Brain pericyte (primary cell): Measurements from ENCODE around the gene PICK1.

Source experiments
- DNase-seq: peaks from one replicate; pipeline ENCODE4 v3.0.0-alpha.2; 2012; ENCODE audit warnings: low read depth, low spot score

The PICK1 gene

GRCh38 chr22:38087855-38088254 is 30.7 kb downstream of the PICK1 start:
- DNase-seq = no peak

DNA sequence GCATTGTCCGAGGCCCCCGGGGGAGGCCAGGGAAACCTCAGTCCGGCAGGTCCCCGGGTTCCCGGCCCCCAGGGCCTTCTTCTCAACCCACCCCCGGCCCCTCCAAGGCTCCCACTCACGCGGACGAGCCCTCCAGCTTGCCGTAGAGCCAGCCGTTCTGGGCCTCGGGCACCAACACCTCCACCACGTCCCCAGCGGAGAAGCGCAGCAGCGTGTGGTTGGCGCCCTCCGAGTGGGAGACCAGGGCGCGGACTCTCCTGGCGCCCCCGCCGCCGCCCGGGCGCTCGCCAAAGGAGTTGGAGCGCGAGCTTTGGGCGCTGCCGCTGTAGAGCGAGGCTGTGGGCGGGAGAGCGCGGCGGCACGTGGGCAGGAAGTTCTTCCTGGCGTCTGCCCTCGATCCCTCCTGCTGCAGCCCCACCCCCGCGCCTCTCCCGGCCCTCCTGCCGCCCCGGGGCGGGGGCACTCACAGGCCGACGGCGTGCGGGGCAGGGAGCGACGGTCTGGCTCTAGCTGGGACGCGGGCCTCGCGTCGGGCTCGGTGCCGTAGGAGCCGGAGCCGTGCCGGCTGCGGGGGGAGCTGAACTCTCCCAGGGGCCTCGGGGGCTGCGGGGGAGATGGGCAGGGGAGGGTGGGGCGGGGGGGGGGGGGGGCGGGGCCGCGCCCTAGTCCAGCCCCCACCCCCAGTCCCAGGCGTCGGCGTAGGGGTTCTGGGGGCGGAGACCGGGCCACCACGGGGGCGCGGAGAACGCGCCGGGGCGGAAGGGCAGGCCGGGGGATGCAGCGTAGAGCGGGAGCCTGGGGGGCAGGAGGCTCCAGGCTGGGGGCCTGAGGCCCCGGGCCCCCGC is 31.6 kb downstream of the PICK1 start:
- DNase-seq = no peak

GRCh38 chr22:38089474-38089851 is 32.3 kb downstream of the PICK1 start:
- DNase-seq = no peak

- no peak for DNase-seq
Observed at GRCh38 chr22:38097058-38097457, 39.9 kb downstream of the PICK1 start.

GRCh38 chr22:38097557-38098409 is 40.6 kb downstream of the PICK1 start:
- DNase-seq = no peak

DNA sequence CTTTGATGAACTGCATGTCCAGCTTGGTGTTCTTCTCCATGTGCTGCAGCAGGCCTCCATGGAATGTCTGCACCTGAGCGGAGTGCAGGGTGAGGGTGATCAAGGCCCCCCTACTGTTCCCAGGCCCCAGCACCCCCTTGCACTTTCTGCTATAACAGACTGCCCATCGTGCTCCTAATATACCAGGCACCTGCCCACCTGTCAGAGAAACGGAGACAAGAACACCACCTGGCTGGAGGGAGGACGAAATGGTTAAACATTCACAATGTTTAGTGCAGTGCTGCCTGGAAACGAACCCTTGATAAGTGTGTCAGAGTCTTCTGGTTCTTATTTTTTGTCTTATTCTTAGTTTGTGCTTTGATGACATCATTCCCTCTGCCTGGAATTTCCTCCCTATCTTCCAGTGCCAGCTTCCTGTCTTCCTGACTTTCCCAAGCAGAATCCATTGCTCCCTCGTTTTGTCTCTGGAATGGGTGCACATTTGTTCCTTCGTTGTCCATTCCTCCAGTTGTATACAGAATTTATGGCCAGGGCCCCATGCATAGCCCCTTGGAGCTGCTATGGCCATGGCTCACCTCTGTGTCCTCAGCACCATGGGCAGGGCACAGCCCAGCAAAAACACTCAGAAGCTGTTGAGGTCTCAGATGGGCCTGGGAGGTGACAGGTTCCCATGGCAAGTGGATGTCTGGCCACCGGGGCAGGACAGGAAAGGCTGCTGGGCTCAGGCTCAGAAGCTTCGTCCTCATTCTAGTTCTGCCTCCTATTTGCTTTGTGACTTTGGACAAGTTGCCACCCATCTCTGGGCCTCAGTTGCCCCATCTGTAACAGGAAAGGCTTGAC is 41.4 kb downstream of the PICK1 start:
- DNase-seq = no peak

GRCh38 chr22:38103641-38104040 is 46.4 kb downstream of the PICK1 start:
- DNase-seq = no peak

DNA sequence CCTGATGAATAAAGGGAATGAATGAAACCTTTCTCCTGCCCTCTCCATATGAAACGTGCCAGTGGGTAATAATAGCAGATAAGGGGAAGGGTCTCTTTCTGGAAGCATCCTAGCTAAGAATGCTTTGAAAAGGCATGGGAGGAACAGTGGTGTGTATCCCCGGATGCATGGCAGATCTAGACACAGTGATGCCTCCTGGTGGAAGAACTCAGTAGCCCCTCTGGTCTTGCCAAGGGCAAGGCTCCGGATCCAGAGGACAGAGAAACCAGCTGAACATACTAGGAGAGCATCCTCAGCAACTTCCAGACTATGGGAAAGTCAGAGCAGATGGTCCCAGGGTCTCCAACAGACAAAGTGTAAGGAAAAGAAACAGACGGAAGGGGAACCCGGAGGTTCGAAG is 46.9 kb downstream of the PICK1 start:
- no peak for DNase-seq

- no peak for DNase-seq
Observed at GRCh38 chr22:38106814-38107578, 49.8 kb downstream of the PICK1 start.

DNA sequence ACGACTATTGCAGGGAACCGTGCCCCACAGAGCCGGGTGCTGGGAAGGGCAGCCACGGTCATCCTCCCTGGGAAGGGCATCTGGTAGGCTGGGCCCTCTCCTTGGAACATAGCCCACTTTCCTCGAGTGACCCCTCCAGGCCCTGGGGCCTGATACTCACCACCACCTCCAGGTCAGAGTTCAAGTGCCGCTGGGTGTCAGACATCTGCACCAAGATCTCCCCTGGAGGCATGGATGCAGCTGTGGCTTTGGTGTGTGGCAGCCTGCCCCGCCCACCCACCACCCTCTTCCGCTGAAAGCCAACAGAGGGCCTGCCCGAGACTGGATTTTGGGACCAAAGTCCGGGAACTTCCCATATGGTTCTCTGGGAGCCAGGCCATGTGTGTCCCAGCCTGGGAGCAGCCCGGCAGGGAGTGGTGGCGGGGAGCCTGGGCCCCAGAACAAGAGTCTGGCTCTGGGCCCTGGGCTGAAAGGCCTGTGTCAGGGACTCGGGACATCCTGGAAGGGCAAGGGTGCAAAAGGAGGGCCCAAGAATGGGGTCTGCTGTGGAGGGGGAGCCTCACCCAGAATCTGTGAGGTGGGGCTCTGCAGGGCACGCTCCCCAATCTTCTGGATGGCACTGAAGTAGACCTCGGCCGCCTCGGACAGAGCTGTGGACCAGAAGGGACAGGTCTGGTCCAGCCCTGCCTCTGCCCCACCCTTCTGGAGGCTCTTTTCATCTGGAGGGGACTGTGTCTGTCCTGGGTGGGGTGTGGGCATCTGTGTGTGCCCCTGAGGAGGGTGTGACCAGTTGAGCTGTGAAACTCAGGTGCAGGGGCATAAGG is 50.7 kb downstream of the PICK1 start:
- no peak for DNase-seq

DNA sequence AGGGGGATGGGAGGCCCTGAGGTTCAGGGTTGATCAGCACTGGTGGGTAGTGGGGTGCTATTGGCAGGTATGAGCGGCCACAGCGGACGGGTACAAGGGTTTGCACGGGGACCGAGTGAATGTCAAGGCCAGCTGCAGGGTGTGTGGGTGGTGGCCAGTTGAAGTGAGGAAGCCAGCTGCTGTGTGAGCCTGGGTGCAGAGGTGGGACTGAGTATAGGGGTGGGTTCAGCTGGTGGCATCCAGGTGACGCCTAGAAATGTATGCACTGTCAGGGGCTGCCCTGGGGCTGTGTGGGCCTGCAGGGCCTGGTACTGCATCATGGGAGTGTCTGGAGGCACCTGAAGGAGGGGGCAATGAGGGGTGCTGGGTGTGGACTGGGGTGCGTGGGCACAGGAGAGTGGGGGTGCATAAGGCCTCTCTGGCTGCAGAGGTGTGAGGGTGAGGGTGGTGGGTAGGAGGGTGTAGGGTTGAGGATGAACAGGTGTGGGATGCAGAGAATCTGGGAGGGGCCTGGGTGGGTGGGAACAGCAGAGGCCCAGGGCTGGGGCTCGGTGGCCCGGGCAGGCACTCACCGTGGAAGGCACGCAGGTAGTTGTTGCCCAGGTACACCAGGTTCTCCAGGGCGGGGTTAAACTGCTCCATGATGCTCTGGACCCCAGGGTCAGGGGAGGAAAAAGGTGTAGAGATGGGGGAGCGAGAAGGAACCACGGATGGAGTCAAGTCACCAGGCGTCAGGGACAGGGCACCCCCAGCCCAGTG is 51.5 kb downstream of the PICK1 start:
- no peak for DNase-seq

DNA sequence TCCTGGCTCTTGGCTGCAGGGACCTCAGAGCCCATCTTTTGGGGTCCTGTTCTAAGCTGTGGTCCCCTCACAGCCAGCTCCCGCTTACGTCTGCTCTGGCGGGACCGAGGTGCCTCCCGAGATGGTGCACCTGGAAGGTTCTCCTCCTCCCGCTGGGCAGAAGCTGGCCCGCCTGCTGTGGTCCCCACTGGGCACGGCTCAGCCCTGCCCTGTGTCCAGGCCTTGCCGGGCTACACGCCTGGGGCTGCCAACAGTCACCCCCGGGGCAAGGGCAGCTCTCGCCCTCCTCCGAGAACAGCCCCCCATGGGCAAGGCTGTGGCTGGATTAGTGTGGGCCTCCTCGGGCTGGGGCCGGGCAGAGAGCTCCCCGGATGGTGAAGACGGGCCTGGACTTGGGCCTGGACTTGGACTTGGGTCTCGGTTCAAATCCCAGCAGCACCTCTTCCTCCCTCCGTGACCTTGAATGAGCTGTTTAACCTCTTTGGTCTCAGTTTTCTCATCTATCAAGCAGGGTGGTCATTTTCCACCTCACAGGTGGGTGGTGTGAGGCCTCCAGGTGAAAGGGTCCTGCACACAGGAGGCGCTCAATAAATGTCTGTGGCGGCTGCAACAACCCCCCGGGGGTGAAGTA is 52.3 kb downstream of the PICK1 start:
- DNase-seq = no peak

GRCh38 chr22:38110008-38110862 is 53.0 kb downstream of the PICK1 start, which contains the start of gene BAIAP2L2:
TSS of gene BAIAP2L2 (minus strand) at chr22:38110684. CDS start at chr22:38110525, 159 bp downstream.
- DNase-seq = no peak

DNA sequence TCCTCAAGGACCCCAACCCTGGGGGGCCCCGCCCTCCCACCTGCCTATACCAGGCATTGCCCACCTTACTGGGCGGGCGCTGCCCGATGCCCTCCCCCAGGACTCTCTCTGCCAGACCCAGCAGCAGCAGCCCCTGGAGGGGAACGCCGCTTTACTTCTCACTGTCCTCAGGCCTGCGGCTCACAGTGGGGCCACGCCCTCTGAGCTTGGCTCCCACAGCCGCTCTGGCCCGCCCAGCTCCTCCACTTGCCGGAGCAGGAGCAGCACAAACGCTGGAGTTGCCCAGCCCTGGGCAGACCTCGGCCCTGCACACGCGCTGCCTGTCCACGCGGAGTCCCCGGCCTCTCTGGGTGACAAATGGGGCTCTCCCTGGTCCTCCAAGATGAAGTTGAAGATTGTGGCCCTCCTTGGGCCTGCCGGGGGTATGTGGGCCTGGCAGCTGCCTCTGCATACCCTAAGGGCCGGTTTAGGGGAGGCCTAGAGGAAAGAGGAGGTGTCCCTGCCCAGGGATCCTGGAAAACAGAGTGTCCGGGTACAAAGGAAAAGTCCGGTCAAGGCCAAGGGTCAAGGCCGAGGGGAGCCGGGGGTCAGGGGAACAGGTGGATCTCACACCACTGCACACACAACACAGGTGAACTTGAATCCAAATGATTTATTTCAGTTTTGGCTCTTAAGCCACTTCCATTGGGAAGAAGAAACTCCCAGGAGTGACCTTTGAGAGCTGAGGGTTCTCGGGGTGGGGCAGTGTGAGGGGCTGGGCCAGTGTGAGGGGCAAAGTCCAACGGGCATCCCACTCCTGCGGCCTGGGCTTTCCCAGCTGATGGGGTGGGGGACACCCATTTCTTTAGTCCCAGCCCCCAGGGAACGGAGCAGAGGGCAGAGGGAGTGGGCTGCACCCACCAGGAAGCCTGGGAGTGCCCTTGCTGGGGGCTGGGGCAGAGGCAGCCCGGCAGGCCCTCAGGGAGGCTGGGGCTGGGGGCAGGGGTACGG is 54.0 kb downstream of the PICK1 start:
- DNase-seq = no peak

DNA sequence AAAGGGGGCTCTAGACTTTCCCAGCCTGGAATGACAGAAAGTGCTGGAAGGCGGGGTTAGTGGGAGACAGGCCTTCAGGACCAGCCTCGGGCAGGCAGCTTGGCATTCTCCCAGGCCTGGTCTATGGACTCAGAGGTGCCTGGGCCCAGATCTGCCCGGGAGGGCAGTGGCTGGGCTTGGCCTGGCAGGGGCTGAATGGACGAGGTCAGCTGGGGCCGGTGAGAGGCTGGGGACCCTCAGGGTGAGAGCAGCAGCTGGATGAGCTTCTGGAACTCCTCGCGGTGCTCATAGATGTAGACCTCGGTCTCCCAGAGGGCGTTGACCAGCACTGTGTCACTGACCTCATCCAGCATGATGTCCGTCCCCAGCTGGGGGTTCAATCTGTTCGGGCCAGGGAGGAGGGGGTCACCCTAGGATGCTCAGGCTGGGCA is 54.7 kb downstream of the PICK1 start:
- no peak for DNase-seq

DNA sequence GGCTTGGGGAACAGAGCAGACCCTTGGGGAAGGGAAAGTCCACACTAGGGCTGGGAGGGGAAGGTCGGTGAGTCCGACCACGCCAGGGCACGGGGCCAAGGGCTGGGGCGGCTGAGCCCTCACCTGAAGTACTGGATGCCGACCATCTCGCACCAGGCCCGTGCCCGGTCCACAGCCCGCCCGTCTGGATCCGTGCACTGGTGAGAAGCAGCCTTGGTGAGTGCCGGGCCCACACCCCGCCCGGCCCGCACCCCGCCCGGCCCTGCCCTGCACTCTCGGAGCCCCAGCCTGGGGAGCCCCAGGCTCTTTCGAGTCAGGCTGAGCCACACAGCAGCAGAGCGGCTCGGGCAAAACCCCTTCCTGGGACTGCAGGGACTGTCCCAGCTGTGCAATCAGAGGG is 55.2 kb downstream of the PICK1 start:
- DNase-seq = no peak
